Keratinocyte (primary cell): ENCODE data around the gene MGRN1.

Source experiments
- EZH2 ChIP-seq: IDR thresholded peaks from one replicate; pipeline ENCODE4 v1.6.1; 2012; ENCODE audit warnings: inconsistent platforms, mild to moderate bottlenecking, low read length, moderate library complexity
- TF ChIP-seq, protein P1 (sequence below), 3 experiments: IDR thresholded peaks in 1 of 3; conservative IDR thresholded peaks in 1 of 3; optimal IDR thresholded peaks in 1 of 3; 2 replicates in 2 of 3; 3 replicates in 1 of 3; pipeline versions ENCODE3 to v1.5.1; 2011; ENCODE audit warnings: low read length in 3 of 3, mild to moderate bottlenecking in 3 of 3, moderate library complexity in 2 of 3, control low read depth in 1 of 3, inconsistent platforms in 1 of 3; ENCODE audit not compliant: insufficient read depth in 2 of 3; ENCODE audit errors: extremely low read depth in 1 of 3

DNA sequence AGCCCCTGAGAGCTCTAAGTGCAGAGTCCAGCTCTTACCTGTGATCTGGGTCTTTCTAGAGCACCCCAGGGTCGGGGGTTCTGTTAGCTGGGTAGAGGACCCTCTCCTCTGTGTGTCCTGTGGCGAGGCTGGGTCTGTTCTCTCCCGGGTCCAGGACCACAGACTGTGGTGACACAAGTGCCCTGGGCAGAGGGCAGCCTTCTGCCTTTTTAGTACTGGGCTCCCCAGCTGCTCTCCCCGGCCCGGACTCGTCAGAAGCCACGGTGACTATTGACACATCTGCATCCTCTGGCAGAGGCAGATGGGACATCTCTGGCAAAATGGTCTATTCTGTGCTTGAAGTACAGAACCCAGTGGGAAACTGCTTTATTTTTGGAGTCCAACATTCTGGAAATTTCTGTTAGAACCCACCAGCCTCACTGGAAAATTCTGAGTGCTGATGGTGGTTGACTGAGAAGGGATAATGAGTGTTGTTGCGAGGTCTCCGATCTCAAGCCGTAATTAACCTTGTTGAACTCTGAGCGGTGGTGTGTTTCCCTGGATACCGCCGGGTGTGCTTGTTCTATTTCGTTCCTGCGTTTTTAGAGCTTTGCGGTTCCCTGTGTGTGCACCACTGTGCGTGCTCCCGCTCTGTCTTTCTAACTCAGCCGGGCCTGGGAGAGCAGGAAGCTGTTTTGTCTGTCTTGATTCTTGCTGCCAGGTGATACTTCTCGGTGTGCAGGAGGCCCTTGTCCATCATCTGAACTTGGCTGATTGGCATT lies 42.8 kb downstream of the MGRN1 start:
- TF ChIP-seq, protein P1, sequence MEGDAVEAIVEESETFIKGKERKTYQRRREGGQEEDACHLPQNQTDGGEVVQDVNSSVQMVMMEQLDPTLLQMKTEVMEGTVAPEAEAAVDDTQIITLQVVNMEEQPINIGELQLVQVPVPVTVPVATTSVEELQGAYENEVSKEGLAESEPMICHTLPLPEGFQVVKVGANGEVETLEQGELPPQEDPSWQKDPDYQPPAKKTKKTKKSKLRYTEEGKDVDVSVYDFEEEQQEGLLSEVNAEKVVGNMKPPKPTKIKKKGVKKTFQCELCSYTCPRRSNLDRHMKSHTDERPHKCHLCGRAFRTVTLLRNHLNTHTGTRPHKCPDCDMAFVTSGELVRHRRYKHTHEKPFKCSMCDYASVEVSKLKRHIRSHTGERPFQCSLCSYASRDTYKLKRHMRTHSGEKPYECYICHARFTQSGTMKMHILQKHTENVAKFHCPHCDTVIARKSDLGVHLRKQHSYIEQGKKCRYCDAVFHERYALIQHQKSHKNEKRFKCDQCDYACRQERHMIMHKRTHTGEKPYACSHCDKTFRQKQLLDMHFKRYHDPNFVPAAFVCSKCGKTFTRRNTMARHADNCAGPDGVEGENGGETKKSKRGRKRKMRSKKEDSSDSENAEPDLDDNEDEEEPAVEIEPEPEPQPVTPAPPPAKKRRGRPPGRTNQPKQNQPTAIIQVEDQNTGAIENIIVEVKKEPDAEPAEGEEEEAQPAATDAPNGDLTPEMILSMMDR (optimal IDR thresholded peaks at IDR 0.05 in 1 of 3, IDR thresholded peaks at IDR 0.05 in 1 of 3, conservative IDR thresholded peaks at IDR 0.05 in 1 of 3; ENCODE audit: extremely low read depth in 1 of 3, insufficient read depth in 2 of 3, low read length in 3 of 3), result no peak
- TF ChIP-seq EZH2, result no peak
